NCI-H146 treated with DMSO at 0.1 percent for 48 hours (cell line): Measurements from ENCODE around the gene KRT9.
"Not testable (repeated sequence)": the region's sequence is repeated elsewhere in the genome, so short reads cannot be mapped to it uniquely, and the experiment has no call there.

Experiments used
- DNase-seq: peaks from one replicate; lab custom pipeline; 2025; ENCODE audit not compliant: unreplicated experiment; lab: John Stamatoyannopoulos, UW

The KRT9 gene

DNA sequence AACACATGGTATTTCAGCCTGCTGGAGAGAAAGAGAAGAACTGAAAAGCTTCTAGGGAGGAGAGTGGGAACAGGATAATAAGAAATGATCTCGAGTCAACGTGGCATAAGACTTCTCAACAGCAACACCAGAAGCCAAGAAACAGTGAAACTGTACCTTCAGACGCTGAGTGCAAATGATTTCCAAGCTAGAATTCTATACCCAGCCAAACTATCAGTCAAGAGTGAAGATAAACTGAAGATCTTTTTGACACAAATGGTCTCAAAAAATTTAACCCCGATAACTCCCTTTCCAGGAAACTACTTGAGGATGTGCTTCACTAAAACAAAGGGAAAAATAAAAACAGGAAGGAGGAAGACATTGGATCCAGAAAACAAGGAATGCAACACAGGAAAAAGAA is 35.1 kb upstream of the KRT9 start:
- DNase-seq = not testable (repeated sequence)

DNA sequence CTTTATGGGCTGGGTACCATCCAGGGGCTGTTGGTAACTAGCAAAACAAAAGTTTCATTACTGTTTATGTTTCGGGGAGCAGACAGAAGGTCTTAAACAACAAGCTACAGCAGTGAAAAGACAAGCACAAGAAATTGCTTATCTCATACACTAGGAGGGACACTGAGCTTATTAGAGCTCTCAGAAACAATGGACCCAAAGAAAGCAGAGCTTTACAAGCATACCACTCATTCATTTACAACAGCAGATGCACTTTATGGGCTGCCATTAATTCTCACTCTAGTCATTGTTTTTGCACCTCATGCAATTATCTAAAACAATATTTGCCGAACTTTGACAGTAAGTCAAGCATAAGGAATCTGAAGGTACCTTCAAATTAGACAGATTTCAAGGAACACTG is 30.7 kb upstream of the KRT9 start:
- DNase-seq = no peak

DNA sequence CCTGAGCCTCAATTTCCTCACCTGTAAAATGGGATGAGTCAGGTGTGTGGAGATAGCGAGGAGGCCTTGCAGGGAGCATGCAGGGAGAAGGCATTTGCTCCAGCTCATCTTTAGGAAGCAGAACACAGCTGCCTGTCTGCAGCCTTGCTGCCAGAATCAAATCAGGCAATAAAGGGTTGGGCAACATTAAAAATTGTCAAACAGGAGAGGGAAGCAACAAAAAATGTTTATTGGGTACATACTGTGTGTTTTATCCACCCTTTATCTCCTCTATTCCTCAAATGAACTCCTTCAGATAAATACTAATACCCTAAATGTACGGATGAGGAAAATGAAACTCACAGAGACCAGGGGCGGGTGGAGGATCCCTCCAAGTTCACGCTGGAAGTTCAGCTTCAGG is 28.5 kb upstream of the KRT9 start:
- DNase-seq = no peak

DNA sequence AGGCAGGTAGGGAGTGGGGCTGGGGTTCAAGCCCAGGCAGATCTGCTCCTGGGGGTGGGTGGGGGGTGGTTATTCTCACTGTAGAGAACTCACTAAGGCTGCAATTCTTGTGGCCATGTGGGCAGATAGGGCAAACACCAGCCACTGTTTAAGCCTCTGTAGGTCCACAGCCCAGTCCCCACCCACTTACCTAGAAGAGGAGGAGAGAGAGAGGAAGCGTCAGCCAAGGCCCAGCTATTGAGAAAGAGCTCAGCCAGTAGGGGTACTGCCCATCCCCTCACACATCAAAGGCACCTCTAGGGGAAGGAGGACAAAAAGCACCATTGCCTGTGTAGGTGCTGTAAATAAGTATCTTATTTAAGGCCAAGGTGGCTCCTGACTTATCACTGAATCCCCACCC is 27.8 kb upstream of the KRT9 start:
- no peak for DNase-seq

DNA sequence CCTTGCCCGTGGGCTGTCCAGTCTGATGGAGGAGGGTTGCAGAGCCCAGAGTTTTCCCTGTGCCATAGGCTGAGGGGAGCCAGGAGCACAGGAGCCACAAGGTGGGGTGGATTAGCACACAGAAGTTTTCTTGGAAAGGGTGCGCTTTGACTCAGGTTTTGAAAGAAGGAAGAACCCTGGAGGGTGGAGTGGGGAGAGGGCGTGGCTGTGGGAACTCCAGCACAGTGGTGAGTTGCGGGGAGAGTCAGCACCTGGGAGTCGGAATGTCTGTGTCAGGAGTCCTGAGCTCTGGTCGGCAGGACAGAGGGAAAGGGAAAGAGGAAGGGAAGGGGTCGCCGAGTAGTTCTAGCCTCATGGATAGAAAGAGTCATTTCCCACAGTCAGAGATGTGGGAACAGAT is 23.7 kb upstream of the KRT9 start:
- no peak for DNase-seq

DNA sequence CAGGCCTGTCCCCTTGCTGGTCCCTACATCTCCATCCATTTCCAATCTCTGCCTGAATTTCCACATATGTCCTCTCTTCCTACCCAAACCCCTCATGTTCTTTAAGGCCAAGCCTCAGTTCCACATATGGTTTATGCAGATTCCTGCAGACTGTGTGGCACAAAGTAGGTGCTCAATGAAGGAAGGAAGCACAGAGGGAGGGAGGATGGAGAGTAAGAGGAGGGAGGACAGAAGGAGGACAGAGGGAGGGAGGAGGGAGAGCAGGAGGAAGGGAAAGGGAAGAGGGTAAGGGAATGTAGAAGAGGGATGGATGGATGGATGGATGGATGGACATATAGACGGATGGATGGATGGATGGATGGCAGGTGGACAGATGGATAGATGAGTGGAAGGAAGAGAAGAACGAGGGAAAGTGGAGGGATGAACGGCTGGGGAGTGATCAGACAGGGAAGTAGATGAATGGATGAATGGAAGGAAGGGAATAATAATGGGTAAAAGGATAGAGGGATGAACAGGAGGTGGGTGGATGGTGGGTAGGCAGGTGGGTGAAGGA is 22.6 kb upstream of the KRT9 start:
- DNase-seq = no peak

DNA sequence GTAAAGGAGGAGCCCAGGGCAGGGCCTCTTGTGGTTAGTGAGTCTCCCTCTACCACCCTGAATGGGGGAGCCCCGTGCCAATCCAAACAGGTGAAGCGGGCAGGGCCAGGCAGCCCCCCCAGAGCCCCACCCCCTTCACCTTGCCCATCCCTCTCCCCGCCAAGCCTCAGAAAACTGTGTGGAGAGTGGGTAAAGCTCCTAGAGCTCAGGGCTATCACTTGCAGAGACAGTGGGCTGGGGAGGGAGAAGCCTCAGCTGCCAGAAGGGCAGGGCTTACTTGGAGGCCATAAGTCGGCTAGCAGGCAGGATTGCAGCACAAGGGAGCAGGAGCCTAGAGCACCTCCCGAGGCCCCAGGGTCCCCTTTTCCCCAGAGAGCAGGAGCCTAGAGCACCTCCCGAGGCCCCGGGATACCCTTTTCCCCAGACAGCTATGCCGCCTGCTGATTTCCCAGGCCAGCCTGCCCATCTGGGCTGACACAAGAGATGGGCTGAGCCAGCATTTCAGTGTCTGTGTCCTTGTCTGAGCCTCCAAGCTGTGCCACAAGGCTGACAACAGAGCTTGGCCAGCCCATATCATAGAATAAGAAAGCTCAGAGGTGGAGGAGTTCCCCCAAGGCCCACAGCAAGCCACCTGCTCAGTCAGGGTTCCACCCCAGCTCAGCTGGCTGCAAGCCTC is 21.6 kb upstream of the KRT9 start:
- no peak for DNase-seq

DNA sequence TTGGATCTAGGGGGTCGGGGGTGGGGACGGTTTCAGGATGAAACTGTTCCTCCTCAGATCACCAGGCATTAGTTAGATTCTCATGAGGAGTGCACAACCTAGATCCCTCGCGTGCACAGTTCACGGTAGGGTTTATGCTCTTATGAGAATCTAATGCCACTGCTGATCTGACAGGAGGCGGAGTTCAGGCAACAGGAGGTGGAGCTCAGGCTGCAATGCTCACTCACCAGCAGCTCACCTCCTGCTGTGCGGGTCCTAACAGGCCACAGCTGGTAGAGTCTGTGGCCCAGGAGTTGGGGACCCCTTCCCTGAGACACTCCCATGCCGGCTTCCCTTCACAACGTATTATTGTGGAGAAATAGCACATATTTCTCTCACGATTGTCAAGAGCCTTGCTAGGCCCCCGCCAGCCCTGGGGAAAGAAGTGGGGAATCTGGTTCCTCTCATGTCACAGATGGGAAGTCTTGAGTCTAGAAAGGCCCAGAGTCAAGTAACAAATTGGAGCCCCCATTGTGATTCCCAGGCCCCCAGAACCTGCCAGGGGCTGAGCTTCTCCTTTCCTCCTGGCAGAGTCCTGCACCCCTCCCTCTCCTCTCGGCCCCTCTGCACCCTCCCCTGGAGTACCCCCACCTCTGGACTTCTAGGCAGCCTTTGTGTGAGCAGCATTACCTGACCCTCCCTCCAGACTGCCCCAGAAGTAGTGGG is 20.9 kb upstream of the KRT9 start:
- no peak for DNase-seq

DNA sequence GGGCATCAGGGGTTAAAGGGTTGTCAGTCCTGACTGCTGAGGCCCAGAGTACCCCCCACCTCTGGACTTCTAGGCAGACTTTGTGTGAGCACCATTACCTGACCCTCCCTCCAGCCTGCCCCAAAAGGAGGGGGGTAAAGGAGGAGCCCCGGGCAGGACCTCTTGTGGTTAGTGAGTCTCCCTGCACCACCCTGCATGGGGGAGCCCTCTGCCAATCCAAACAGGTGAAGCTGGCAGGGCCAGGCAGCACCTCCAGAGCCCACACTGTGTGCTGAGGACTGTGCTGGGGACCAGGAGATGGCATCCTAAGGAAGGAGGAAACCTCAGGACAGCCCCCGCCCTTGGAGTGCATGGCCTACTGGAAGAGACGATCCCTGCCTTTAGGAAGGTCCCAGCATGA is 17.4 kb upstream of the KRT9 start:
- DNase-seq = no peak

DNA sequence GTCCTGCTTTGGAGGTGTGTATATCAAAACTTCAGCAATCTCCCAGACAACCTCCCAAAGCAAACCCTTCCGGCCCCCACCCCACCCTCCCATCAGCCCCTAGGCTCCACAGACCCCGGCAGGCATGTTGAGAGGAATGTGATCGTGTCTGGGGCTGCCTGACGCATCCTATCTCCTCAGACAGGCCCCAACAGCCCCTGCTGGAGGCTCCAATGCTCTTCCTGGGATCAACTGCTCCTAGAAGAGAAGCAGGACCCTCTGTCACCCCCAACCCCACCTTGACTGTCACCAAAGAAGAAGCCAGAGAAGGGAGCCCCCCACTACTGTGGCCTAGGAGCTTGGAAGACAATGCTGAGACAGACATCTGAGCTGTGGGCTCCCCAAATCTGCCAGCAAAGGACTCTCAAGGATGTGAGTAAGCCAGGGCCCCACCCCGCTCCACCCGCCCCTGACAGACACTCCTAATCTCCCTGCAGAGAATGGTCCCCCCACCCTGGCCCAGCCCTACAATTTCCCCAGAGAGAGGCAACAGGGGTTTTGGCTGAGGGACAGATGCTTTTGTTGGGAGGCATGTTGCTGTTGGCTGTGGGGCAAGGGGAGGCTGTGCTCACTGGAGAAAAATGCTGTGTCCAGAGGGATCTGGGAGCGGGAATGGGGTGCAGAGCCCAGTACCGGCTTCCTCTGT is 16.4 kb upstream of the KRT9 start:
- DNase-seq = no peak

DNA sequence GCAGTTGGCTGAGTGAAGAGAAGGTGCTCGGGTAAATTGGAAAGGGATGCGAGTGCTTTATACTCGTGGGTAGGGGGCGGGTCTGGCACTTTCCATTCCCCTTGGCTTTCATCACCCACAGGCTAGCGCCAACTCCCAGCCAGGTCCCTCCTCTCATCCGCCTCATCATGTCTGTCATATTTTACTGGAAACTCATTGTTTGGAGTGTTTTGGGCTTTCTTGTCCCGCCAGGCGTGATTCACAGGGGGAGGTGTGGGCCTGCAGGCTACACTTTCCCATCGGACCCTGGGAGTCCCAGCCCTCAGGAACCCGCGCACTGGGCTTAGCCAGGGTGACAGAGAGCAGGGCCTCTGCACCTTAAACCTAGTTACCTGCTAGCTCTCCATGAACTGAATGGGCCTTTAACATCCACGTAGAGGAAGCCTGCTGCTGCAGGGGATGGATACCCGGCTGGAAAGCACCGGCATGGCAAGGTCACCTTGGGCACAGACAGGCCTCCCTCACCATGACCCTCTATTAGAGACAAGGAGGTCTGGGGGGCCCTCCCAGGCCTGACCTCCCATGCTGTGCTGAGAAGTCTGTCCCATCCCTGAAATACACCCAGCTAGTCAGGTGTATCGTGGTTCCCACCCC is 15.1 kb upstream of the KRT9 start, which contains the start of gene KRT14:
KRT14 (minus strand) TSS at position 33 of the 633 bp plus-strand sequence. CDS start 61 bp downstream, outside the sequence.
- DNase-seq = no peak

DNA sequence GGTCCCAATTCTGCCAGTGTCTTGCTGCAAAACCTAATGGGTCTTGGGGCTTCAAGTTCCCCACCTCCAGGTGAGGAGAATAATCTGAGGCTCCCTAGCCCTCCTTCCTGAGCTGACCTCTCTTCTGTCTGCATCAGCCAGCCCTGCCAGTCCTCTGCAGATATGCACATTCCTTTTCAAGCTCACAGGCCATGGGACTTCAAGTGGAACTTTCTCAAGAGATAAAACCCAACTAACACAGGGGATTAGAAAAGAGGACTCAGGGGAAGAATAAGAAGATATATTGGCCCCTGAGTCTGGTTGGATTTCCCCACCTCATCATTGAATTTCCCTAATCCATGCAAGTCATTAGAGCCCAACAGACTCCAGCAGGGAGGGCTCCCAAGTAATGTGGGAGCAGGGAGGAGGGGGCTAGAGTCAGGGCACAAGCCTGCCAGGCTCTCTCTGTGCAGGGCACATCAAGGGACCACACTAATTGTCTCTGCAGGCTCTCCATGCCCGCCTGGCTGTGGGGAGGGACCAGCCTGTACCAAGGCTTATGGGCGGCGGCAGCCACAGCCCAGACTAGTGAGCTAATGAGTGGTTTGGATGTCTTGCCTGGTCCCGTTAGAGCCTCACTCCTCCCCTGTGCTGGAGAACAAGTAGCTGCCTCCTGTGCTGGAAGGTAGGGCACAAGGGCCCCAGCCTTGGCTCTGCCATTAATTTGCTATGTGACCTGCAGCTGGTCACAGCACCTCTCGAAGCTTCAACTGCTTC is 13.6 kb upstream of the KRT9 start:
- DNase-seq = no peak

DNA sequence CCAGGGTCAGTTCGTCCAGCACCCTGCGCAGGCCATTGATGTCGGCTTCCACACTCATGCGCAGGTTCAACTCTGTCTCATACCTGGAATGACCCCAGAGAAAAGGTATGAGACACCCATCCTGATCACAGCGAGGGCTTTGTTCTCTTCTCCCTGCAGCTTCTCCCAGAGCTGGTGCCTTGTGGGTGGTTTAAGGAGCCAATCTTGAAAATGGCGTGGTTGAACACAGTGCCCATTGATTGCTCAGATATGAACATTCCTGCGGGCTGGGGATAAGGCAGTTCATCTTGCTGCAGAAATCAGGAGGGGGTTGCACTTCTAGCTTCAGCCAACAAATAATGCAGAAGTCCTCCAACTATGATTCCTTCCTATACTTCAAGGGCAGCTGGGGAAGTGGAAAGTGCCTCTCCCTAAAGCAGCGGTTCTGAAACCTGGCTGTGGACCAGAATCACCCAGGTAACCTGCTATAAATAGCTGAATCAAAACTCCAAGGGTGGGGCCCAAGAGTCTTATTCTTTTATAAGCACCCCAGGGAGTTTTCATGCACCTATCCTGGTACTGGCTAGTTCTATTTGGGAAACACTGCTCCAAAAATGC is 12.6 kb upstream of the KRT9 start:
- DNase-seq = not testable (repeated sequence)

DNA sequence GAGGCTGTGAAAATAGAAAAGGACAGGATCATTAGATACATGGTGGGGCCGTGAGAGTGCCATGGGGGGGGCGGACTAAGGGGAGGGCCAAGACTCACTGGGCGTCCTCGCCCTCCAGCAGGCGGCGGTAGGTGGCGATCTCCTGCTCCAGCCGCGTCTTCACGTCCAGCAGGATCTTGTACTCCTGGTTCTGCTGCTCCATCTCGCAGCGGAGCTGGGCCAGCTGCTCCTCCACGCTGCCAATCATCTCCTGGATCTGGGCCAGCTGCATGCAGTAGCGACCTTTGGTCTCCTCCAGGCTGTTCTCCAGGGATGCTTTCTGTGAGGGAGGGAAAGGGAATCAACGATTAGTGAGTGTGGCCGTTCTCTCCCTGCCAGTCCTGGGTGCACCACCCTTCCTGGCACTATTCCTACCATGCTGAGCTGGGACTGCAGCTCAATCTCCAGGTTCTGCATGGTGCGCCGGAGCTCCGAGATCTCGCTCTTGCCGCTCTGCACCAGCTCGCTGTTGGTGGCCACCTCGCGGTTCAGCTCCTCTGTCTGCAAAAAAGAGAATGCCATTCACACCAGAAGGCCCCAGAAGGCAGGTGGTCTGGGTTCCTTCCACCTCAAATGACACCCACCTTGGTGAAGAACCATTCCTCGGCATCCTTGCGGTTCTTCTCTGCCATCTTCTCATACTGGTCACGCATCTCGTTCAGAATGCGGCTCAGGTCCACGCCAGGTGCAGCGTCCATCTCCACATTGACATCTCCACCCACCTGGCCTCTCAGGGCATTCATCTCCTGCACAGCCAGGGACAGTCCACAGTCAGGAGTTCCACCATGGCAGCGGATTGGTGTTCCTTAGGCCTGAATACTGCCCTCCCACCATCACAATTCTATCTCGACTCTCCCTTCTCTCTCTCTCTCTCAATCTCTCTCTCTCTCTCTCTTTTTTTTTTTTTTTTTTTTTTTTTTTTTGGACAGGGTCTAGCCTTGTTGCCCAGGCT is 11.6 kb upstream of the KRT9 start:
- DNase-seq = no peak

DNA sequence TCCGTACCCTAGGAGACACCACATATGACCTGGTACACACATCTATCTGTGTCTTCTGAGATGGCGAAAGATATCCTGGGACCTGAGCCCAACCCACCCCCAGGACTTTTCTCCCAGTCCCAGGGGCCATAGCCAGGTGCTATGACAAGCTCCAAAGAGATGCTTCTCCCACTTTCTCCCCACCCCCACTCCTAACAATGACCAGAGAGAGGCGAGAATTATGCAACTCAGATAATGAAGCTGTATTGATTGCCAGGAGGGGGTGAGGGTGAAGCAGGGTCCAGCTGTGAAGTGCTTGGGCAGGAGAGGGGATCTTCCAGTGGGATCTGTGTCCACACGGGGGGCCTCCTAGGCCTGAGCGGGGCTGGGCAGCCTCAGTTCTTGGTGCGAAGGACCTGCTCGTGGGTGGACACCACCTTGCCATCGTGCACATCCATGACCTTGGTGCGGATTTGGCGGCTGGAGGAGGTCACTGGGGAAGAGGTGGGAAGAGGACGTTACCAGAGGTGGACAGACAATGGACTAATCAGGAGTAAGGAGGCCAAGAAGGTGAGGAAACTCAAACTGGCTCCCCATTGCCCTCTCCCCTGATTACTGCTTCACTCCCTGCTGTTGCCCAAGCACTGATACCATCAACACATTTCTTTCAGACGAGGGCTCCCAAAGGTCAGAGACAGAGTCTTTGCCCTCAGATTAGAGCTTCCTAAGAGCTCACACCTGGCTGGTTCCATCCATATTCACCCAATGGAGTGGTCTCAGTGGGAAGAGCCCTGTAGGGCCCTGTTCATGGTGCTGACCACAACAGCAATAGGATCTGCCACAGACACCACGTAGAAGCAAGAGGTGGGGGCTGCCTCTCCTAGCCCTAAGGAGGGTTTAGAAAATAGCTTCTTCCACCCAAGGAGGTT is 10.5 kb upstream of the KRT9 start:
- not testable (repeated sequence) for DNase-seq

DNA sequence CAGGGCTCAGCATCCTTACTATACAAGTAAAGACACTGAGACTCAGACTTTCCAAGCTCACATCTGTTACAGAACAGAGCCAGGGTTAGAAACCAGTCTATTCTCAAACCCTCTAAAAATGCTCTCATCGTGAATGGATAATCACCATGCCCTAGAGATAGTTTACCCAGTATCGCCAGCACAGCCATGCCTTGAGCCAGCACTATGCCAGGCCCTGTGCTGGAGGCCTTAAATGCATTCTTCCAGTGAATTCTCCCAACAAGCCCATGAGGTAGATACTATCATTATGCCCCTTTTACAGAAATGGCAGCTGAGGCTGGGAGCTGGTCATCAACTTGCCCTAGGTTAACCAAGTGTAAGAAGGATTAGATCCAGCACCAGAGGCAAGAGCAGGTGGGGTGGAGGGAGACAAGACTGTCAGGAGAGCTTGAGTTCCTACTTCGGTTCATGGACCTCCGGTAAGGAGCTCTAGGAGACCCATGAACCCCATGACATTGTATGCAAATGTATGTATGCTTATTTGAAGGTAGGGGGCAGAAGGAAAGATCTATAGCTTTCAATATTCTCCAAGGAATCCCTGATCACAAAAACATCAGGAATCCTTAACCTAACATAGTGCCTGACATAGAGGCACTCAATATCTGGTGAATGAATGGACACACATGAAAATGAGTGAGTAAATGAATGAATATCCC is 9.7 kb upstream of the KRT9 start:
- no peak for DNase-seq

DNA sequence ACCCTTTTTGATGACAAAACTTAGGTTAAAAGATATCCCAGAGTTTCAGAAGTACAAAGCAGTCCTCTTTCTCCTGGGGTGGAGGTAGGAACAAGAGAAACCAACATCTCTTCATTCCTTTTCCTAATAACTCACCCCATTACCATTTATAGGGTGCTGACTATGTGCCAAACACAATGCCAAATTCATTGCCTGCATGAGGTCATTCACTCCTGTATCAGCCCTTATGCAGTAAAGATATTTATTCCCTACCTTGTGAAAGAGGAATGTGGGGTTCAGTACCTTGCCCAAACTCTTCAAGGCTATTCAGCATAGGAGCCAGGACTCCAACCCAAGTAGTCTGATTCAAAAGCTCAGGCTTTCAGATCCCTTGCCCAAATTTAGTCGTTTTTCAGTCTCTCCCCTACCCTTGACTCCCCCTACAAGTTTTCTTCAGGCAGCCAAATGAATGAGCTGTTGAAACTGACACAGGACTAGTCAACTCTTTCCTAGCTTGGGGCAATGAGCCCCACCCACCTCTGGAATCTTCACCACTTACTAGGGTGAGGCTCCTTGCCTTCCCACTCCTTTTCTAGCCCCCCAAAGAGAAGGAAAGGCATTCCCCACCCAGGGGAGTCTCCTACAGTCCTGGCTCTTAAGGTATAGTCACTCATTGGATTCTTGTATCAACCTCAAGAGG is 9.0 kb upstream of the KRT9 start:
- DNase-seq = no peak
